ENCODE data around the gene MAGI1. TPM values are rescaled to one million over a fixed set of nuclear protein-coding genes. Genes with fewer than 3 reads are reported as not detected.

The MAGI1 gene
- total and polyA plus RNA-seq, 4 donors, result 5.0 to 69.2 (median 28.5) TPM

DNA sequence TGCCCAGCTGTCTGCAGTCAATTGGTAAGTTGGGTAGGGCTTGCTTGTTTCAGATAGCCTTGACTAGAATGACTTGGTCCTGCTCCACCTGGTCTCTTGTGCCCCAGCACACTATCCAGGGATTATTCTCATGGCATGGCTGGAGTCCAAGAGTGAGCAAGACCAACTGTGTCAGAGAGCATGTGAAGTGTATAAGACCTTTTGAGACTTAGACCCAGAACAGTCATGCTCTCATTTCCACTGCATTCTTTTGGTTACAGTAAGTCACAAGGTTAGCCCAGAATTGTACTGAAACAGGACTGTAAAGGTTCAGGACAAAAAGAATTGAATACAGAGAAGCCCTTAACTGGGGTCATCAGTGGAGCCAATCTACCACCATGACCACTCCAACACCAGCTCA lies 700.1 kb downstream of the MAGI1 start:
- intact Hi-C loops (cut with DNase I), result no loop called here
- H3K27ac ChIP-seq (ENCODE audit: low read depth in 1 of 2, low read length in 2 of 2), result no peak overlapping the region
- peaks cover 0 to 2% of the 10 kb centered on the region in 2 donors for H3K4me1 ChIP-seq (ENCODE audit: control insufficient read depth in 1 of 2, insufficient read depth in 2 of 2, low read length in 2 of 2)
- no peak for DNase-seq
- no peaks in the 10 kb centered on the region for H3K9me3 ChIP-seq (ENCODE audit: control insufficient read depth, low read length)
- H3K27me3 ChIP-seq (ENCODE audit: control insufficient read depth in 1 of 2, insufficient read depth in 2 of 2, low read length in 1 of 2), result no peaks in the 10 kb centered on the region
- no peaks in the 10 kb centered on the region for H3K36me3 ChIP-seq (ENCODE audit: control insufficient read depth in 1 of 2, insufficient read depth in 2 of 2, low read length in 1 of 2)
- ATAC-seq (ENCODE audit: low FRiP score), result no peak
- no peak overlapping the region for H3K4me3 ChIP-seq (ENCODE audit: low read length in 2 of 2)

DNA sequence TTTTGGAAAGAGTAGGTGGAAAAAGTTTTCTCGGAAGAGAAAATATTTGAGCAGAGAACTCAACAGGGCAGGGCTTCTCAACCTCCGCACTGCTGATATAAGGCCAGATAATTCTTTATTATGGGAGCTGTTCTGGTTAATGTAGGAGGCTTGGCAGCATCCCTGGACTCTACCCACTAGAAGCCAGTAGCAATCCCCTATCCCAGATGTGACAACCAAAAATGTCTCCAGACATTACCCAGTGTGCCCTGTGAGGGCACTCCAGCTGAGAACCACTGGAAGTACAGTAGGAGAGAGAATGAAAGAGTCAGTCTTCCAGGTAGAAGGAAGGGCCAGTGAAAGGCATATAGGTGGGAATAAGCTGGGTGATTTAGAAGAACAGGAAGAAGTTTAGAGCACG lies 703.1 kb downstream of the MAGI1 start:
- DNase-seq (no peak), ATAC-seq (ENCODE audit: low FRiP score) (no peak)
- H3K27me3 ChIP-seq (ENCODE audit: control insufficient read depth in 1 of 2, insufficient read depth in 2 of 2, low read length in 1 of 2), result no peaks in the 10 kb centered on the region
- no peak overlapping the region for H3K4me3 ChIP-seq (ENCODE audit: low read length in 2 of 2)
- no peaks in the 10 kb centered on the region for H3K36me3 ChIP-seq (ENCODE audit: control insufficient read depth in 1 of 2, insufficient read depth in 2 of 2, low read length in 1 of 2)
- H3K9me3 ChIP-seq (ENCODE audit: control insufficient read depth, low read length), result no peaks in the 10 kb centered on the region
- H3K4me1 ChIP-seq (ENCODE audit: control insufficient read depth in 1 of 2, insufficient read depth in 2 of 2, low read length in 2 of 2), result peaks cover 0 to 2% of the 10 kb centered on the region in 2 donors
- H3K27ac ChIP-seq (ENCODE audit: low read depth in 1 of 2, low read length in 2 of 2), result no peak overlapping the region
- WGBS, 2 donors, result 86 to 87% methylated on average over 3 of the region's 3 CpGs
- intact Hi-C loops (cut with DNase I), result no loop called here

DNA sequence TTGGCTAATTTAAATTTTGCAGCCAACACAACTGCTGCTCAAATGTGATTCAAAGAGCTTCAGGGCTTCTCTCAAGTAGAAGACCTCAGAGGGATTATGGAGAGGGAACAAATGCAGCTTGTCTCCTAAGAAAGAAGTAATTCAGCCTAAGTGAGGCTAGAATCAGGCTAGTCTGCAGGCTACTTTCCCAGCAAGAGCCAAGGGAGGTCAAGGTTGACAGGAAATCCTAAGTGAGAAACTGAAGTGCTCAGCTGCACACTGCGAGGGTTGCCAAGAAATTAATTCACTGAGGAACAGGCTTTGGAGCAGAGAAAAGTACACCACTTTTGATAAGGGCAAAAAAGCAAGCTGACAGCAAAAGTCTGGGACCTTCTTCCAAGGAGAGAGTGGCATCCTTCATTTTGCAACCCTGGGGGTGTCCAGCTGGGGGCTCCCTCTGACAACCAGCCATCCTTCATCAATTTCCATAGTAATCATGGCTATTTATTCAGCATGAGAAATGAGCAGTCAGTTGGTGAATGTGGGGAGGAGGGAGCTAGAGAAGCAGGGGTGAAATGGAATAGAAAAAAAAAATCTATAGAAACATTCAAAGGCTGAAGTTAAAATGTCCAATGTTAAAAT lies 704.6 kb downstream of the MAGI1 start:
- H3K4me3 ChIP-seq (ENCODE audit: low read length in 2 of 2), result no peak overlapping the region
- no peak for ATAC-seq (ENCODE audit: low FRiP score)
- H3K9me3 ChIP-seq (ENCODE audit: control insufficient read depth, low read length), result no peaks in the 10 kb centered on the region
- no peak for DNase-seq
- 17 to 27% methylated on average over 1 of the region's 1 CpG for WGBS, 2 donors
- no peak overlapping the region for H3K27ac ChIP-seq (ENCODE audit: low read depth in 1 of 2, low read length in 2 of 2)
- intact Hi-C loops (cut with DNase I), result no loop called here
- H3K27me3 ChIP-seq (ENCODE audit: control insufficient read depth in 1 of 2, insufficient read depth in 2 of 2, low read length in 1 of 2), result no peaks in the 10 kb centered on the region
- H3K36me3 ChIP-seq (ENCODE audit: control insufficient read depth in 1 of 2, insufficient read depth in 2 of 2, low read length in 1 of 2), result no peaks in the 10 kb centered on the region
- peaks cover 0 to 2% of the 10 kb centered on the region in 2 donors for H3K4me1 ChIP-seq (ENCODE audit: control insufficient read depth in 1 of 2, insufficient read depth in 2 of 2, low read length in 2 of 2)

DNA sequence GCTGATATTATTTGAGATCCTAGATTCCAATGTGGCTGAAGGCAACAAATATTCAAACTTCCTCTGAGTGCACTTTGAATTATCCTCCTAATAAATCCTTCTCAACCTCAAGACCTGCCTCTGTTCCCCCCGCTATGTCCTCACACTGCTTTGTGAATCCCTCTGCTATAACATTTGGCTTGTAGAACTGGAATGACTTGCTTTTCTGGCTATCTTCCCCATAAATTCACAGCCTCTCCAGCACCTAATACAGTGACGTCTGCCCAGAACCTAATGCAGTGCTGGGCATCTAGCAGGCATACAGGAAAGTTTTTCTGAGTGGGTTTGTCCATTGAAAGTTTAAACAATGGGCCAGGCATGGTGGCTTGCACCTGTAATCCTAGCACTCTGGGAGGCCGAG lies 707.0 kb downstream of the MAGI1 start:
- H3K4me3 ChIP-seq (ENCODE audit: low read length in 2 of 2), result no peak overlapping the region
- H3K27ac ChIP-seq (ENCODE audit: low read depth in 1 of 2, low read length in 2 of 2), result no peak overlapping the region
- H3K27me3 ChIP-seq (ENCODE audit: control insufficient read depth in 1 of 2, insufficient read depth in 2 of 2, low read length in 1 of 2), result no peaks in the 10 kb centered on the region
- H3K36me3 ChIP-seq (ENCODE audit: control insufficient read depth in 1 of 2, insufficient read depth in 2 of 2, low read length in 1 of 2), result no peaks in the 10 kb centered on the region
- WGBS, 2 donors, result 87 to 92% methylated on average over 3 of the region's 3 CpGs
- ATAC-seq (ENCODE audit: low FRiP score), result no peak
- intact Hi-C loops (cut with DNase I), result no loop called here
- peaks cover 0 to 2% of the 10 kb centered on the region in 2 donors for H3K4me1 ChIP-seq (ENCODE audit: control insufficient read depth in 1 of 2, insufficient read depth in 2 of 2, low read length in 2 of 2)
- DNase-seq, result no peak
- H3K9me3 ChIP-seq (ENCODE audit: control insufficient read depth, low read length), result no peaks in the 10 kb centered on the region

DNA sequence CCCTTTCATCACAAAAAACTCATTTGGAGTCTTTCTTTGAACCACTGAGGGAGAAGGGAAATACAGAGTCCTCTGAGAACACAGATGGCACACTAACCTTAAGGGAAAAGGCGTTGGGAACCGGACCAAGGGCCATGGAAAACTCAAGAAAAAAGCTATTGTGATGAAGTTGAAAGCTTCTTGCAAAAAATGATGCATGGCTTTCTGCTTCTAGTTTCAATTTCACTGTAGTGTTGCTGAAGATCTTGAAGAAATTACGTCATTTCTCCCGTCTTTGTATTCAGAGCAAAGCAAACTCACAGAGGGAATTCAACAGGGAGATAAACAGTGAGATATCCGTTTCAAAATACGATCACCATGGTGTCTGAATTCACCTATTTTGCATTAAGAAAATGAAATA lies 708.6 kb downstream of the MAGI1 start:
- Histone ChIP-seq H3K36me3 (ENCODE audit: control insufficient read depth in 1 of 2, insufficient read depth in 2 of 2, low read length in 1 of 2) (no peaks in the 10 kb centered on the region), H3K9me3 (ENCODE audit: control insufficient read depth, low read length) (no peaks in the 10 kb centered on the region), H3K4me3 (ENCODE audit: low read length in 2 of 2) (no peak overlapping the region), H3K27me3 (ENCODE audit: control insufficient read depth in 1 of 2, insufficient read depth in 2 of 2, low read length in 1 of 2) (no peaks in the 10 kb centered on the region), H3K4me1 (ENCODE audit: control insufficient read depth in 1 of 2, insufficient read depth in 2 of 2, low read length in 2 of 2) (peaks cover 0 to 2% of the 10 kb centered on the region in 2 donors), H3K27ac (ENCODE audit: low read depth in 1 of 2, low read length in 2 of 2) (no peak overlapping the region)
- ATAC-seq (ENCODE audit: low FRiP score), result no peak
- intact Hi-C loops (cut with DNase I), result no loop called here
- 43 to 53% methylated on average over 6 of the region's 6 CpGs for WGBS, 2 donors
- no peak for DNase-seq

DNA sequence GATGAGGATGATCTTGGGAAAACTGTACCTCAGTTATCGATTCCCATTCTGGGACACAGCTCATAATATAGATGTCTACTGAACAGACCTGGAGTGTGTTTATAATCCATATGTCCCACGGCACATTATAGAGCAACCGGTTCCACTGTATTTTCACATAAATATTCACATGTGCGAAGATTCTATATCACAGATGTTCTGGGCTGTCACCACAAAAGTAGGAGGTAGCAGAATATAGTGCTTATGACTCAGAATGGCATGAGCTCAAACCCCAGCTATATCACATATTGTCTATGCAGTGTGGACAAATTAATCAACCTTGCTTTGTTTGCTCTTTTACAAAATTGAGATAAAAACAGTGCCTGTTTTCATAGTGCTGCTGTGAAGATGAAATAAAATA lies 710.6 kb downstream of the MAGI1 start:
- H3K27me3 ChIP-seq (ENCODE audit: control insufficient read depth in 1 of 2, insufficient read depth in 2 of 2, low read length in 1 of 2), result no peaks in the 10 kb centered on the region
- DNase-seq (no peak), ATAC-seq (ENCODE audit: low FRiP score) (no peak)
- intact Hi-C loops (cut with DNase I), result no loop called here
- no peak overlapping the region for H3K4me3 ChIP-seq (ENCODE audit: low read length in 2 of 2)
- no peaks in the 10 kb centered on the region for H3K36me3 ChIP-seq (ENCODE audit: control insufficient read depth in 1 of 2, insufficient read depth in 2 of 2, low read length in 1 of 2)
- WGBS, 2 donors, result 96 to 97% methylated on average over 4 of the region's 4 CpGs
- no peaks in the 10 kb centered on the region for H3K9me3 ChIP-seq (ENCODE audit: control insufficient read depth, low read length)
- no peaks in the 10 kb centered on the region for H3K4me1 ChIP-seq (ENCODE audit: control insufficient read depth in 1 of 2, insufficient read depth in 2 of 2, low read length in 2 of 2)
- no peak overlapping the region for H3K27ac ChIP-seq (ENCODE audit: low read depth in 1 of 2, low read length in 2 of 2)

DNA sequence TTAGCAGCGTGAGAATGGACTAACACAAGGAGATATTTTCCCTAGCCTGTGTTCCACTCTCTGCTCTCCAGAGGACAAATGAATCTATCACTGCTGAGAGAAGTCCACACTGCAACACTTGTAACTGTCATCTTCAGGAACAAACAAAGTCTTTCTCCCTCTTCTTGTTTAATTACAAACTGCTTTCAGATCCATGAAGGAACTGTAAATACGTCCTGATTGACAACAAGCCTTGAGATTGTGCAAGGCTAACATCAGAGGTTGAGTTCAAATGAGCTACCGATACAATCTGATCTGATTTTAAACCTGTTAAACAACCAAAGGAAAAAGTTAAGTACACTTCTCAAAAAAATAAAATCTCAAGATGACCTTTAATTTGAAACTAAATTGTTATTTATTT lies 712.1 kb downstream of the MAGI1 start:
- ATAC-seq (ENCODE audit: low FRiP score) (no peak), DNase-seq (no peak)
- H3K36me3 ChIP-seq (ENCODE audit: control insufficient read depth in 1 of 2, insufficient read depth in 2 of 2, low read length in 1 of 2), result no peaks in the 10 kb centered on the region
- intact Hi-C loops (cut with DNase I), result no loop called here
- no peak overlapping the region for H3K27ac ChIP-seq (ENCODE audit: low read depth in 1 of 2, low read length in 2 of 2)
- H3K9me3 ChIP-seq (ENCODE audit: control insufficient read depth, low read length), result no peaks in the 10 kb centered on the region
- no peaks in the 10 kb centered on the region for H3K27me3 ChIP-seq (ENCODE audit: control insufficient read depth in 1 of 2, insufficient read depth in 2 of 2, low read length in 1 of 2)
- H3K4me3 ChIP-seq (ENCODE audit: low read length in 2 of 2), result no peak overlapping the region
- no peaks in the 10 kb centered on the region for H3K4me1 ChIP-seq (ENCODE audit: control insufficient read depth in 1 of 2, insufficient read depth in 2 of 2, low read length in 2 of 2)
- 87 to 88% methylated on average over 3 of the region's 3 CpGs for WGBS, 2 donors

DNA sequence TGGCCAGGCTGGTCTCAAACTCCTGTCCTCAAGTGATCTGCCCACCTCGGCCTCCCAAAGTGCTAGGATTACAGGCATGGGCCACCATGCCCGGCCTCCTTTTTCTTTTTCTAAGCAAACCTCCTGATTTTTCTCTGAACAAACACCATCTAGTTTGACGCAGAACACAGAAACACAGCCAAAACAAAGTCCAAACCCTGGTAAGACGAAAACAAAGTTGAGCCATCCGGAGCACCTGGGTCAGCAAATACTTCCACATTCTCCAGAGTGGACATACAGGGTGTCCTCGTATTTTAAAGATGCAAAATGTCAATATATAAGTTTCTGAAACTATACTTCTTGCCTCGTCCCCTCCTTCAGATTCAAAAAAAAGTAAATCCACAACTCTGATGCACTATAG lies 715.8 kb downstream of the MAGI1 start:
- Histone ChIP-seq H3K27ac (ENCODE audit: low read depth in 1 of 2, low read length in 2 of 2) (no peak overlapping the region), H3K9me3 (ENCODE audit: control insufficient read depth, low read length) (peaks cover 5% of the 10 kb centered on the region), H3K27me3 (ENCODE audit: control insufficient read depth in 1 of 2, insufficient read depth in 2 of 2, low read length in 1 of 2) (no peaks in the 10 kb centered on the region), H3K36me3 (ENCODE audit: control insufficient read depth in 1 of 2, insufficient read depth in 2 of 2, low read length in 1 of 2) (no peaks in the 10 kb centered on the region), H3K4me3 (ENCODE audit: low read length in 2 of 2) (no peak overlapping the region), H3K4me1 (ENCODE audit: control insufficient read depth in 1 of 2, insufficient read depth in 2 of 2, low read length in 2 of 2) (no peaks in the 10 kb centered on the region)
- DNase-seq, result no peak
- 88 to 91% methylated on average over 7 of the region's 7 CpGs for whole genome bisulfite sequencing, 2 donors
- intact Hi-C loops (cut with DNase I), result no loop called here
- ATAC-seq (ENCODE audit: low FRiP score), result no peak

DNA sequence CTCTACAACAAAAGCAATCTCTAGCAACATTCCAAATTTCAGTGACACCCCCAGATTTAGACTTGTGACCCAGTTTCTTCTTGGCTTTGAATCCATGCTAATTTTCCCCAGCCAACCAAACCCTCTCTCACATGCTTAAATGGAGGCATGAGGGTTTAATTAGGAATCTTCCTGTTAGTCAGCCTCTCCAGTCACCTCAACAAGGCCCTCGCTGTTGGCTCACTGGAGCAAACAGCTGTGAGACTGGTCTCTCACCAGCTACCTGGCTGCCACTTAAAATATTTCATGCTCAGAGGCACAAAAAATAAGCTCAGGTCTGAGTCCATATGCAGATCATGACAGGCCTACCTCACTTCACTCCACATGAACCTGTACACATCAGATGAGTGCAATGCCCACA lies 720.5 kb downstream of the MAGI1 start:
- no peaks in the 10 kb centered on the region for H3K4me1 ChIP-seq (ENCODE audit: control insufficient read depth in 1 of 2, insufficient read depth in 2 of 2, low read length in 2 of 2)
- H3K27ac ChIP-seq (ENCODE audit: low read depth in 1 of 2, low read length in 2 of 2), result no peak overlapping the region
- DNase-seq, result no peak
- ATAC-seq (ENCODE audit: low FRiP score), result no peak
- no peaks in the 10 kb centered on the region for H3K27me3 ChIP-seq (ENCODE audit: control insufficient read depth in 1 of 2, insufficient read depth in 2 of 2, low read length in 1 of 2)
- no peak overlapping the region for H3K4me3 ChIP-seq (ENCODE audit: low read length in 2 of 2)
- WGBS, 2 donors, result 94 to 100% methylated on average over 1 of the region's 1 CpG
- peaks cover 5% of the 10 kb centered on the region for H3K9me3 ChIP-seq (ENCODE audit: control insufficient read depth, low read length)
- H3K36me3 ChIP-seq (ENCODE audit: control insufficient read depth in 1 of 2, insufficient read depth in 2 of 2, low read length in 1 of 2), result no peaks in the 10 kb centered on the region
- intact Hi-C loops (cut with DNase I), result no loop called here
